Epithelial cell of esophagus (primary cell): ENCODE measurements around the gene COL10A1.

Experiments used
- DNase-seq: peaks from one replicate; pipeline ENCODE4 v3.0.0; 2010; ENCODE audit warnings: low read depth
- H3K4me3 ChIP-seq: 2 replicates; pipeline ENCODE4 v1.5.1; 2011; ENCODE audit warnings: mild to moderate bottlenecking, low read length, control low read depth
- TF ChIP-seq, protein P1 (sequence below): IDR thresholded peaks from 2 replicates; pipeline ENCODE4 v1.5.1; 2011; ENCODE audit warnings: low read depth, mild to moderate bottlenecking, low read length, control low read depth, inconsistent platforms; ENCODE audit not compliant: insufficient read depth; ENCODE audit errors: missing control alignments

Gene COL10A1

DNA sequence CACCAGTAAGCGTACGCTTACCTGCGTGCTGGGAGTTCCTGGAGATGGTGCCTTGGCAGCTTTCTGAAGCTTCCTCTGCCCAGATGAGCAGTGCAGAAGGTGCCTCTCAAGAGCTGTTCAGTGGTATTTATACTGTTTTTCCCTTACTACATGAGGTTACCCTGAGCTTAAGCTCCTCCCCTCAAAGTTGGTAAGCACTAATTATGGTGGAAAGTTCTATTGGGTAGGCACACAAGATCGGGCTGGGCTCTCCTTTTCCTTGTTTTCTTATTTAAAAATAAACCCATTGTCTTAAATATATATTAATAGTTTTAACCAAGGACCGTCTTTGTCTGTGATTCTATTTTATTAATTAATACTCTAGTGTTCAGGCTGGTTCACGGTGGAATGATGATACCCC is at the start of gene COL10A1:
Gene COL10A1, minus strand, starts transcription at position 101 of the 400 bp plus-strand sequence. CDS start 640 bp downstream, outside the sequence.
- TF ChIP-seq, protein P1, sequence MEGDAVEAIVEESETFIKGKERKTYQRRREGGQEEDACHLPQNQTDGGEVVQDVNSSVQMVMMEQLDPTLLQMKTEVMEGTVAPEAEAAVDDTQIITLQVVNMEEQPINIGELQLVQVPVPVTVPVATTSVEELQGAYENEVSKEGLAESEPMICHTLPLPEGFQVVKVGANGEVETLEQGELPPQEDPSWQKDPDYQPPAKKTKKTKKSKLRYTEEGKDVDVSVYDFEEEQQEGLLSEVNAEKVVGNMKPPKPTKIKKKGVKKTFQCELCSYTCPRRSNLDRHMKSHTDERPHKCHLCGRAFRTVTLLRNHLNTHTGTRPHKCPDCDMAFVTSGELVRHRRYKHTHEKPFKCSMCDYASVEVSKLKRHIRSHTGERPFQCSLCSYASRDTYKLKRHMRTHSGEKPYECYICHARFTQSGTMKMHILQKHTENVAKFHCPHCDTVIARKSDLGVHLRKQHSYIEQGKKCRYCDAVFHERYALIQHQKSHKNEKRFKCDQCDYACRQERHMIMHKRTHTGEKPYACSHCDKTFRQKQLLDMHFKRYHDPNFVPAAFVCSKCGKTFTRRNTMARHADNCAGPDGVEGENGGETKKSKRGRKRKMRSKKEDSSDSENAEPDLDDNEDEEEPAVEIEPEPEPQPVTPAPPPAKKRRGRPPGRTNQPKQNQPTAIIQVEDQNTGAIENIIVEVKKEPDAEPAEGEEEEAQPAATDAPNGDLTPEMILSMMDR, result no peak
- H3K4me3 ChIP-seq, result no peak within 1 kb of the TSS
- no peak for DNase-seq

DNA sequence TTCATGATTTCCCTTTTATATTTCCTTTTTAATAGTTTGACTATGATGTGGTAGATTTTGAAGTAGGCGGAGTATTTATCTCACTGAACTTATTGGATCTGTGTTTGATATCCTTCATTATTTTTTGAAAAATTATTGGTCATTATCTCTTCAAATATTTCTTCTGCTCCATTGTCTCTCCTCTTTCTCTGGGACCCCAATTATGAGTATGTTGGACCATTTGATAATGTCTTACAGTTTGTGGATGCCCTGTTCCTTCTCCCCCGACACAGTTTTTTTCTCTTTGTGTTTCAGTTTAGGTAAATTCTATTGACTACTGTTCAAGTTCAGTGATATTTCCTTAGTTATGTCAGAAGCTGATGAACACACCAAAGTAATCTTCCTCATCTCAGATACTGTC is 49.4 kb upstream of the COL10A1 start:
- TF ChIP-seq, protein P1, result no peak
- H3K4me3 ChIP-seq, result no peak overlapping the region
- DNase-seq, result no peak

DNA sequence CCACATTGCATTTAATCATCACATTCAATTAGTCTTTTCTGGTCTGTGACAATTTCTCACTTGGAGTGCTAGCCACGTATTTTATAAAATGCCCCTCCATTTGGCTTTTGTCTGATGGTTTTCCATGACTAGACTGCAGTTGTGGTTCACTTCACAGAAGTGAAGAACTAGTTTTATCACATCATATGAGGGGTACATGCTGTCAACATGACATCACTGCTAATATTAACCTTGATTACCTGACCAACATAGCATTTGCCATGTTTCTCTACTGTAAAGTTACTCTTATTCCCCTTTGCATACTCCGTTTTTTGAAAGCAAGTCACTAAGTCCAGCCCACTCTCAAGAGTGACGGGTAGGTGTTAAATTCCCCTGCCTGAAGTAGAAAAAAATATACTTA is 48.0 kb upstream of the COL10A1 start:
- H3K4me3 ChIP-seq, result no peak overlapping the region
- no peak for DNase-seq
- TF ChIP-seq, protein P1, result no peak

DNA sequence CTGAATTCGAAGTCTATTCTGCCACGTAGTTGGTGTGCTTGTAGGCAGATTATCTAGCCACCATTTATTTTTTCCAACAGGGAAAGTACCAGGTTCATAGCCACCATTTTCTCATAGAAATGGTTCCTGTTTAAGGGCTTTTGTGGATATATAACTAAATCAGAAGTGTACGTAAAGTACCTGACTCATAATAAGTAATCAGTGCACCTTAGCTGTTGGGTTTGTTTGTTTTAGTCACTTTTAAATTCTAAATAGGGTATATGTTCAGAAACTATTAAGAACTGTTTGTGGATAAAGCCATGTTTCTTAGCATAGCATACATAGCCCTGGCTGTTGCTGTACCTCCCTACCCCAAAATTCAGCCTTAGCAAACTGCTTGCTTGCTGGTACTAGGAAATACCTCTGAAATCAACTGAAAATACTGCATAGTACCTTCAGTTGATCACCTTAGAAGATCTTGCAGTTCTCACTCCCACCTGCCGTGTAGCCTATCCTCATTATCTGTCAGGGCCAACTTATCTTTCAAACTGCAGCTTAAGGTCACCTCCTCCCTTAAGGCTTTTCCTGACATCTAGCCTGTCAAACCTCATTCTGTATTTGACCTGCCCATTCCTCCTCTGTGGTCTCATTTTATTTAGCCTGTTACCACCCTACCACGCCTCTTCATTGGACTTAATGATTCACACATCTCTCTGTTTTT is 44.6 kb upstream of the COL10A1 start:
- no peak overlapping the region for H3K4me3 ChIP-seq
- TF ChIP-seq, protein P1, result no peak

DNA sequence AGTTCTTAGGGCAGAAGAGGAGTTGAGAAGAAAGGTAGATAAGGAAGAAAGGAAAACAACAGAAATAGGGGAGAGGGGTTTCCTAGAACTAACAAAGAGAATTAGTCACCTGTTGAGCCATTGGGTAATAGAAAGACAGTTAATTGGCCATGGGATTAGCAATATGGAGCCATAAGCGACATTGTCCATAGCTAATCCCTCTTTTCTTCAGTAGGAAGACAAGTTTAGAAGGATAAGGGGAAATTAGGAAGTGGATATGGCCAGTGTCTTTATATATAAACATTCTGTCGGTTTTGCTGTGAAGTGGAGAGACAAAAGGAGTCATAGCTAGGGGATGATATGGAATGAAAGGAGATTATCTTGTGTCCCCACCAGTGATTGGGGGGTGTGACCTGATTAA is 43.9 kb upstream of the COL10A1 start:
- TF ChIP-seq, protein P1, result no peak
- H3K4me3 ChIP-seq, result no peak overlapping the region
- DNase-seq, result no peak

More for the DNA sequence above, 44.6 kb upstream of the COL10A1 start:
- DNase-seq, result peak; percentile 10

DNA sequence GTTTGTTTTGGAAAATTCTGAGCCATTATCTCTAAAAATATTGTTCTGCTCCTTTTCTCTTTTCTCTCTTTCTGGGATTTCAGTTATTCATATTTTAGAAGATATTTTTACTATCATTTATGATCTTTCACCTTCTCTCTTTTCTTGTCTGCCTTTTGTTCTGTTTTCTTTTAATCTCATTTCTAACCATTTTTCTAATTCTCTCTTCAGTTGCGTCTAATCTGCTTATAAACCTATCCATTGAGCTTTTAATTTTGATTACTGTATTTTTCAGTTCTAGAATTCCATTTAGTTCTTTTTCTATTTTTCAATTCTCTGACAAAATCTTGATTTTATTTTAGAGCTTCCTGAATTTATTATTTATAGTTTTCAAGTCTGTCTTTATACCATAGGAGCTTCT is 42.2 kb upstream of the COL10A1 start:
- H3K4me3 ChIP-seq, result no peak overlapping the region
- DNase-seq, result no peak
- TF ChIP-seq, protein P1, result no peak

DNA sequence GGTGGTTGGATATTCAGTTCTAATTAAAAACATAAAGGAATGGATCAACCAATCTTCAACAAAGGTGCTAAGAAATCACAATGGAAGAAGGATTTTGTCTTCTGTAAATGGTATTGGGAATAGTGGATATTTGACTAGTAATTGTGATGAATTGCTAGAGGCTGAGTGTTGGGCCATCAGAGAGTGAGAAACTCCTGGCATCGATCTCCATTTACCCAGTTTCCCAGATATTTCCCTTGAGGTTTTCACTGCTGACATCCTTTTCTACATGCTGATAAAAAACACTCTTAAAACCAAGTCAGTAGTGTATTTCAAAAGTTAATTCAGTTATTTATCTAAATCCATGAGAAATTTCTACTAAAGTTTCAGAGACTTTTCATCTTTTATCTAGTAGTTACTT is 40.4 kb upstream of the COL10A1 start:
- no peak overlapping the region for H3K4me3 ChIP-seq
- TF ChIP-seq, protein P1, result no peak
- no peak for DNase-seq
